GM23248 (cell line): ENCODE results near the gene NCR2.

Experiments used
- EZH2 ChIP-seq: fragments of 200-600 bp; sonication (generic); IDR thresholded peaks from 2 replicates; pipeline ENCODE4 v1.6.1; 2018; ENCODE audit warnings: antibody characterized with exemption, mild to moderate bottlenecking; ENCODE audit not compliant: insufficient read depth, poor library complexity, severe bottlenecking
- EZH2phosphoT487 ChIP-seq: fragments of 200-600 bp; sonication (generic); IDR thresholded peaks from 2 replicates; pipeline ENCODE4 v1.6.1; 2018; ENCODE audit warnings: antibody characterized with exemption, moderate library complexity, mild to moderate bottlenecking, low read depth; ENCODE audit not compliant: insufficient read depth

- TF ChIP-seq EZH2phosphoT487 (no peak), EZH2 (no peak)
These were observed 51.2 kb downstream of the NCR2 start for GRCh38 chr6:41386594-41386993.
